Hepatic stellate cell (primary cell): ENCODE results near the gene TRMU.
"Not testable (repeated sequence)": the region's sequence is repeated elsewhere in the genome, so short reads cannot be mapped to it uniquely, and the experiment has no call there.

Source experiments
- DNase-seq: peaks from one replicate; pipeline ENCODE4 v3.0.0; 2011; ENCODE audit warnings: low spot score

Gene TRMU

GRCh38 chr22:46300491-46300890 lies 35.0 kb upstream of the TRMU start:
- DNase-seq = no peak

- no peak for DNase-seq
These were observed 32.1 kb upstream of the TRMU start for GRCh38 chr22:46303347-46303965.

- no peak for DNase-seq
These were observed 27.1 kb upstream of the TRMU start for GRCh38 chr22:46308283-46308988.

GRCh38 chr22:46309526-46310085 lies 25.9 kb upstream of the TRMU start:
- DNase-seq = no peak

GRCh38 chr22:46312056-46312455 lies 23.5 kb upstream of the TRMU start:
- no peak for DNase-seq

- DNase-seq = not testable (repeated sequence)
These were observed 22.7 kb upstream of the TRMU start for GRCh38 chr22:46312848-46313247.

GRCh38 chr22:46315976-46316375 lies 19.5 kb upstream of the TRMU start:
- no peak for DNase-seq

GRCh38 chr22:46317646-46318045 lies 17.9 kb upstream of the TRMU start:
- DNase-seq = no peak

- DNase-seq = no peak
These were observed 16.9 kb upstream of the TRMU start for GRCh38 chr22:46318576-46318975.

- DNase-seq = no peak
These were observed 16.2 kb upstream of the TRMU start for GRCh38 chr22:46319319-46319718.

GRCh38 chr22:46320166-46320710 lies 15.3 kb upstream of the TRMU start:
- no peak for DNase-seq

GRCh38 chr22:46320716-46321386 lies 14.7 kb upstream of the TRMU start:
- no peak for DNase-seq

GRCh38 chr22:46322711-46323110 lies 12.8 kb upstream of the TRMU start:
- no peak for DNase-seq

- no peak for DNase-seq
These were observed 12.4 kb upstream of the TRMU start for GRCh38 chr22:46323162-46323561.

- DNase-seq = no peak
These were observed 9.3 kb upstream of the TRMU start for GRCh38 chr22:46326066-46326680.

GRCh38 chr22:46327691-46328465 lies 7.6 kb upstream of the TRMU start:
- DNase-seq = no peak

GRCh38 chr22:46328797-46329196 lies 6.7 kb upstream of the TRMU start:
- no peak for DNase-seq

GRCh38 chr22:46329616-46330015 lies 5.9 kb upstream of the TRMU start:
- no peak for DNase-seq

- DNase-seq = no peak
These were observed 5.1 kb upstream of the TRMU start for GRCh38 chr22:46330426-46330825.

GRCh38 chr22:46331496-46331895 lies 4.0 kb upstream of the TRMU start:
- no peak for DNase-seq
